ENCODE measurements around the gene CDA.

Gene CDA

DNA sequence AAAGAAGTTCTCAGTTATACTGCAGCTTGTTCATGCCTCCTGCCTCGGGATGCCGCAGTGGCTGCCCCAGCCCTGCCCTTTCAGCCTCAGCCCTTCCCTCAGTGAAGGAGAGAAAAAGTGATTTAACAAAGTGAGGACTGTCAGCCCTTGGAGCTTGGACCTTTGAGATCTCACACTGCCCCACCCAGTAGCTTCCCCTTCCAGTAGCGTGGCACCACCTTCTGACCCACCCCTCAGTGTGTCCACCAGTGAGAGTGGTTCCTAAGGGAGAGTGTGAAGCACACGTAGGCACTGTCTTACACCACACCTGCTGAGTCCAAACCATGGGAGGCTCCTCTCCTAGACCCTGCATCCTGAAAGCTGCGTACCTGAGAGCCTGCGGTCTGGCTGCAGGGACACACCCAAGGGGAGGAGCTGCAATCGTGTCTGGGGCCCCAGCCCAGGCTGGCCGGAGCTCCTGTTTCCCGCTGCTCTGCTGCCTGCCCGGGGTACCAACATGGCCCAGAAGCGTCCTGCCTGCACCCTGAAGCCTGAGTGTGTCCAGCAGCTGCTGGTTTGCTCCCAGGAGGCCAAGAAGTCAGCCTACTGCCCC is at the start of gene CDA:
CDA (plus strand) TSS at position 464 of the 592 bp plus-strand sequence; CDS start at position 497, 33 bp downstream.
- DNase-seq (ENCODE audit: low read depth in 3 of 3) = no peak

DNA sequence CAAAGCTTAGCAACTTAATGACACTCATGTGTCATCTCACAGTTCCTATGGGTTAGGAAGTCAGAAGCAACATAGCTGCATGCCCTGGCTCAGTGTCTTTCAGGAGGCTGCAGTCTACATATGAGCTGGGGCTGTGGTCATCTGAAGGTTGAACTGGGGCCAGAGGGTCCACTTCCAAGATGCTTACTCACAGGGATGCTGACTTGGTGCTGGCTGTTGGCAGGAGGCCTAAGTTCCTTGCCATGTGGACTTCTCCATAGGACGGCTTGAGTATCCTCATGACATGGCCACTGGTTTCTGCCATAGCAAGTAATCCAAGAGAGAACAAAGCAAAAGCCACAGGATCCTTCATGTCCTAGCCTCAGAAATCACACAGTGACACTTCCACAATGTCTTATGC is 48.6 kb upstream of the CDA start:
- DNase-seq (ENCODE audit: low read depth in 3 of 3) = no peak

GRCh38 chr1:20546637-20547036 is 42.3 kb upstream of the CDA start:
- DNase-seq (ENCODE audit: low read depth in 3 of 3) = no peak

GRCh38 chr1:20551161-20551560 is 37.7 kb upstream of the CDA start:
- no peak for DNase-seq (ENCODE audit: low read depth in 3 of 3)

- DNase-seq (ENCODE audit: low read depth in 3 of 3) = peak in 1 of 3 experiments; percentile 18
Measured at GRCh38 chr1:20551945-20552727, 36.8 kb upstream of the CDA start, which contains the start of gene FAM43B. Gene FAM43B (plus strand): TSS chr1:20552573. CDS start chr1:20552974, 401 bp downstream.

- DNase-seq (ENCODE audit: low read depth in 3 of 3) = no peak
Measured at GRCh38 chr1:20552728-20553445, 36.0 kb upstream of the CDA start.

DNA sequence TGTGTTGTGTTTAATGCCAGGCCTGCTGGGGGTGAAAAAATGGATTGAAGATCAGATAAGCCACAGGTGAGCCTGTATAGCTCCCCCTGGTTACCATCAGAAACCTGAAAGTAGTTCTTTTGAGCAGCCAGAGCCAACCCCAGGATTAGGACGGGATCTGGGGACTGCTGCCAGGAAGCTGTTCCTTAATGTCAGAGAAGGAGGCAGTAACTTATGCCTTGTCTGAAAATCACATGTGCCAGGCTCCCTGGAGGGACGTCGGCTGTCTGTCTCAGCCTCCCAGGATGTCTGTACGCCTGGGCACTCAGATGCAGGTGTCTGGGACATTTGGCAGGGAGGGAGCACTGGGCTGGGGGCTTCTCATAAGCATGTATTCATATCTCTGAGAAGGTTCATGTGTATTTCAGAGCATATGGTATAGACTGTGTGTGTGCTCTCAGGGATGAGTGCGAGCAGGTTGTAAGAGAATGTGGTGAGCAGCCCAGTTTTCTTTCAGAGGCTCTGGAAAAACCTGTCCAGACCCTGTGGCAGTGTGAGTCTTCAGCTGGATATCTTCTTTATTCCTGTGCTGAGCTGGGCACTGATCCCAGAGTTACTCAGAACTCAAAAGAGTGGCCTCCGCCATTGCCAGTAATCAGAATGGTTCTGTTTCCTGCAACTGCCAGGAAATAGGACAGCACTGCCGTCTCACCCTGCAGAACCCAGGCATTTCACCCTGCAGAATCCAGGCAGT is 33.7 kb upstream of the CDA start:
- no peak for DNase-seq (ENCODE audit: low read depth in 3 of 3)

DNA sequence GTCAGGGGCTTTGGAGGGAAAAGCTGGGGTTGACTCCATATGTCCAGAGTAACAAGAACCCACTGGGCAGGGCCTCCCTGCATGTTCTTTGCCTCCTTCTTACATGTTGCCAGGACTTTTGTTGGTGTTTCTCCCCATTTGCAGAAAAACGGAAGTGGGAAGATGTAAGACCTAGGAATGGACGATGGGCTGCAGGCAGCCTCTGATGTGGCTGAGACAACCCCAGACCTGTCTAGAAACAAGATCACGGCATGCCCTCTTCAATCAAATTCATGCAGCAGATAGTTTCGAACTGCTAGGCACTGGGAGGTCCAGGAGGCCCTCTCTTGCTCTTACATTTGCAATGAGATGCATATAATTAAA is 33.2 kb upstream of the CDA start:
- no peak for DNase-seq (ENCODE audit: low read depth in 3 of 3)

GRCh38 chr1:20558191-20558590 is 30.7 kb upstream of the CDA start:
- DNase-seq (ENCODE audit: low read depth in 3 of 3) = no peak

DNA sequence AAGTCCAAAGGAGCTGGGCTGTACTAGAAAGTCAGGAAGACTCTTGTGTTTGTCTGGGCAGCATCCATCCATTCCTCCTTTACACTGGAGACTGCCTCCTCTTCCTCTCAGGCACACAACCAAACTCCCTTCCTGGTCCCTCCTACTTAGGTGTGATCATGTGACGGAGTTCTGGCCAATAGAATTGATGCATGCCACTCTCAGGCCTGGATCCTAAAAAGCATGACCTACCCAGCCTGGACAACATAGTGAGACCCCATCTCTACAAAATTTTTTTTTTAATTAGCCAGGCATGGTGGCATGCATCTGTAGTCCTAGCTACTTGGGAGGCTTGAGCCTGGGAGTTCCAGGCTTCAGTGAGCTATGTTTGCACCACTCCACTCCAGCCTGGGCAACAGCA is 27.9 kb upstream of the CDA start:
- no peak for DNase-seq (ENCODE audit: low read depth in 3 of 3)

GRCh38 chr1:20565234-20565633 is 23.7 kb upstream of the CDA start:
- no peak for DNase-seq (ENCODE audit: low read depth in 3 of 3)

GRCh38 chr1:20569523-20570098 is 19.3 kb upstream of the CDA start:
- no peak for DNase-seq (ENCODE audit: low read depth in 3 of 3)

DNA sequence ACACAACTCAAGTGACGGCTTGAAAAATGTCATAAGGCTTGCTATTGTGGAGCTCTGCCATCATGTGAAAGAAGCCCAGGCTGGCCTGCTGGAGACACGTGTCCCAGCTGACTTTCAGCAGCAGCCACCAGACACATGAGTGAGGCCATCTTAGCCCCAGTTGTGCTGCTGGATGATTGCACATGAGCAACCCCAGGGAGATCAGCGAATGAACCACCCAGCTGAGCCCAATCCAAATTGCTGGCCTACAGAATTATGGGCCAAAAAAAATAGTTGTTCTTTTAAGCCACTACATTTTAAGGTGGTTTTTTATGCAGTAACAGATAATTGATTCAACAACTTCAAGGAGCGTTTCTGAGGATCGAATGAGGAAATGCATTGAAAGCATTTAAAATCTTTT is 17.5 kb upstream of the CDA start:
- DNase-seq (ENCODE audit: low read depth in 3 of 3) = no peak

GRCh38 chr1:20573987-20574386 is 14.9 kb upstream of the CDA start:
- DNase-seq (ENCODE audit: low read depth in 3 of 3) = no peak

GRCh38 chr1:20574686-20575540 is 14.0 kb upstream of the CDA start:
- peak; percentile 5 to 76 (median 11) for DNase-seq (ENCODE audit: low read depth in 3 of 3)

DNA sequence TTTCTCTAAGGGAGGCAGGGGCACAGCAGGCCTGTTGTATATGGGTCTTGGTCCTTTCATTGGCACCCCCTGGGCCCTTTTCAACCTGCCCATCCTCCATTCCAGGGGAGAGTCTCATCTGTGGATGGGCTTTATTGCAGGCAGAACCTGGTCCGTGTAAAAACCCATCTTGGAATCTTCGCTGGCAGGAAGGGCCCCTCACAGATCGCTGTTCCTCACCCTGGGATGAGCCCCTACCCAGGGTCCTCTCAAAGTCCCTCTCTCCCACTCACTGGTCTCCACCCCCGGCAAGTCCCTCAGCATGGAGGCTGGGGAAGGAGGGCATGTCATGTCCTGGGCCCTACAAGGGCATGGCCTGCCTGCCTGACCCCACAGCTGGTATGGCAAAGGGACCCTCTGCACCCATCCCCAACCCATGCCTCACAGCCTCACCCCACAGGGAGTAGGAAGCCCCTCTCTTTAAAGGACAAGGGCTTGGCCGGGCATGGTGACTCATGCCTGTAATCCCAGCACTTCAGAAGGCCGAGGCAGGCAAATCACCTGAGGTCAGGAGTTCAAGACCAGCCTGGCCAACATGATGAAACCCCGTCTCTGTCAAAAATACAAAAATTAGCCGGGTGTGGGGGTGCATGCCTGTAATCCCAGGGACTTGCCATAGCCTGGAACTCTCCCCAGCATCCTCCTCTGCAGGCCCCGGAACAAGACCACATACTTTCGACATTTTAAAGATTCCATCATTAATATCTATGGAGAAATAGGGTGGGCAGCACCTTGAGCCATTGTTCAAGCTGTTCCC is 13.2 kb upstream of the CDA start:
- no peak for DNase-seq (ENCODE audit: low read depth in 3 of 3)

GRCh38 chr1:20578062-20578461 is 10.8 kb upstream of the CDA start:
- DNase-seq (ENCODE audit: low read depth in 3 of 3) = no peak

- no peak for DNase-seq (ENCODE audit: low read depth in 3 of 3)
Measured at GRCh38 chr1:20578721-20579395, 10.0 kb upstream of the CDA start.

DNA sequence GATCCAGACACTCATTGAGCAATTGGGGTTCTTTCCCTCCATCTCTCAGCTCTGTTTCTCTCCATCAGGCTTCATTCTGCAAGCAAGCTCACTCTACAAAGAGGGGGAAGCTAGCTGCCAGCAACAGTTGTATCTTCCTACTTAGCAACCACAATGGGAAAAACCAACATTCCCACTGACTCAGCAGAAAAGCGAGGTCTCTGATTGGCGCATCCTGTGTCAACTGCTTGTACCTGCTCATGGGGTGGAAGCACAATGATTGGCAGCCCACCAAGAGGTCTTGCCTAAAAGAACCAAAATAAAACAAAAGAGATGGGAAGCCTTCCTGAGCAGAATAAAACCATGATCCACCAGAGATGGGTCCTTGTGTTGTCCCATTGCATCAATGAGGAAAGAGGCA is 4.0 kb upstream of the CDA start:
- no peak for DNase-seq (ENCODE audit: low read depth in 3 of 3)
